Measurements from ENCODE around the gene KCTD3.

Gene KCTD3

GRCh38 chr1:215606564-215607168 is 39.6 kb downstream of the KCTD3 start:
- no peak for DNase-seq

GRCh38 chr1:215607412-215607811 is 40.3 kb downstream of the KCTD3 start:
- DNase-seq: no peak

- DNase-seq: no peak
Observed at GRCh38 chr1:215608646-215609045, 41.5 kb downstream of the KCTD3 start.

- DNase-seq: no peak
Observed at GRCh38 chr1:215612391-215612790, 45.3 kb downstream of the KCTD3 start.

GRCh38 chr1:215617979-215618378 is 50.9 kb downstream of the KCTD3 start:
- no peak for DNase-seq

- no peak for DNase-seq
Observed at GRCh38 chr1:215623162-215623561, 56.1 kb downstream of the KCTD3 start.

GRCh38 chr1:215625949-215626348 is 58.8 kb downstream of the KCTD3 start:
- DNase-seq: no peak

- no peak for DNase-seq
Observed at GRCh38 chr1:215631040-215631439, 63.9 kb downstream of the KCTD3 start.

GRCh38 chr1:215631489-215631888 is 64.4 kb downstream of the KCTD3 start:
- DNase-seq: no peak

- no peak for DNase-seq
Observed at GRCh38 chr1:215635827-215636226, 68.7 kb downstream of the KCTD3 start.

GRCh38 chr1:215636258-215636965 is 69.3 kb downstream of the KCTD3 start:
- no peak for DNase-seq

GRCh38 chr1:215637041-215637573 is 70.0 kb downstream of the KCTD3 start:
- no peak for DNase-seq

- no peak for DNase-seq
Observed at GRCh38 chr1:215640429-215641148, 73.5 kb downstream of the KCTD3 start.

GRCh38 chr1:215643592-215644321 is 76.7 kb downstream of the KCTD3 start:
- DNase-seq: no peak

GRCh38 chr1:215645182-215645581 is 78.1 kb downstream of the KCTD3 start:
- no peak for DNase-seq

GRCh38 chr1:215645861-215646260 is 78.8 kb downstream of the KCTD3 start:
- no peak for DNase-seq

GRCh38 chr1:215647738-215648137 is 80.6 kb downstream of the KCTD3 start:
- no peak for DNase-seq

- DNase-seq: no peak
Observed at GRCh38 chr1:215648957-215649356, 81.9 kb downstream of the KCTD3 start.

GRCh38 chr1:215650446-215651149 is 83.5 kb downstream of the KCTD3 start:
- no peak for DNase-seq

- no peak for DNase-seq
Observed at GRCh38 chr1:215651867-215652266, 84.8 kb downstream of the KCTD3 start.

GRCh38 chr1:215652371-215652770 is 85.3 kb downstream of the KCTD3 start:
- DNase-seq: no peak

GRCh38 chr1:215657047-215657446 is 89.9 kb downstream of the KCTD3 start:
- no peak for DNase-seq

GRCh38 chr1:215660259-215660658 is 93.2 kb downstream of the KCTD3 start:
- DNase-seq: no peak

Measured in stimulated activated CD4-positive, alpha-beta T cell treated with anti-CD3 and anti-CD28 coated beads, Interleukin-2, amount 100 ng/mL, for 48 hours (primary cell).